Measurements from ENCODE around the gene YWHAQ.

DNA sequence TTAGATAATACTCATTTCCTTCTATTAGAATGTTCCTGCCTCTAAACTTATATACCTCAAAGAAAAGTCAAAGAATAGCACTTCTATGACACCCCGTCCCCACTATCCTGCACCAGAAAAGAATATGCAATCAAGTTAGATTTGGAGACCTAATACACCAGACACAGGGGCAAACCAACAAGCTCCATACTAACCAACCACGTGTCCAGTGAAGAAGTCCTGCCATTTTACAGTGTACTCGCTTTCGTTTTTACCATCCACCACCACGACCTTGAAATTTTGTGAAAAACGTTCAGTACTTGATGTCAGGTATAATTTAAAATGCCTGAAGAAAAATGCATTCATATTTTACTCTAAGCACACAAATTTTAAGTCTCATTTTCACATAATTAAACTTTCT, 94.3 kb downstream of the YWHAQ start:
- TF ChIP-seq ZFP3 (CRISPR knock-in tag; IDR thresholded peaks at IDR 0.05), result no peak
- TF ChIP-seq ISL1 (CRISPR knock-in tag; IDR thresholded peaks at IDR 0.05), result no peak
- TF ChIP-seq, protein P1, sequence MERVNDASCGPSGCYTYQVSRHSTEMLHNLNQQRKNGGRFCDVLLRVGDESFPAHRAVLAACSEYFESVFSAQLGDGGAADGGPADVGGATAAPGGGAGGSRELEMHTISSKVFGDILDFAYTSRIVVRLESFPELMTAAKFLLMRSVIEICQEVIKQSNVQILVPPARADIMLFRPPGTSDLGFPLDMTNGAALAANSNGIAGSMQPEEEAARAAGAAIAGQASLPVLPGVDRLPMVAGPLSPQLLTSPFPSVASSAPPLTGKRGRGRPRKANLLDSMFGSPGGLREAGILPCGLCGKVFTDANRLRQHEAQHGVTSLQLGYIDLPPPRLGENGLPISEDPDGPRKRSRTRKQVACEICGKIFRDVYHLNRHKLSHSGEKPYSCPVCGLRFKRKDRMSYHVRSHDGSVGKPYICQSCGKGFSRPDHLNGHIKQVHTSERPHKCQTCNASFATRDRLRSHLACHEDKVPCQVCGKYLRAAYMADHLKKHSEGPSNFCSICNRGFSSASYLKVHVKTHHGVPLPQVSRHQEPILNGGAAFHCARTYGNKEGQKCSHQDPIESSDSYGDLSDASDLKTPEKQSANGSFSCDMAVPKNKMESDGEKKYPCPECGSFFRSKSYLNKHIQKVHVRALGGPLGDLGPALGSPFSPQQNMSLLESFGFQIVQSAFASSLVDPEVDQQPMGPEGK (CRISPR knock-in tag; IDR thresholded peaks at IDR 0.05; ENCODE audit: borderline replicate concordance), result no peak
- no peak for TF ChIP-seq POU6F1 (CRISPR knock-in tag; IDR thresholded peaks at IDR 0.05; ENCODE audit: borderline replicate concordance, low read depth)
- TF ChIP-seq PPARA (CRISPR knock-in tag; IDR thresholded peaks at IDR 0.05; ENCODE audit: borderline replicate concordance), result no peak
- no peak for TF ChIP-seq ZC3H10 (CRISPR knock-in tag; IDR thresholded peaks at IDR 0.05)
- no peak for TF ChIP-seq CREB5 (CRISPR knock-in tag; IDR thresholded peaks at IDR 0.05; ENCODE audit: low read depth)
- TF ChIP-seq ESRRG (CRISPR knock-in tag; IDR thresholded peaks at IDR 0.05), result no peak
- TF ChIP-seq SNAI2 (CRISPR knock-in tag; IDR thresholded peaks at IDR 0.05), result no peak
- TF ChIP-seq ZFP30 (CRISPR knock-in tag; IDR thresholded peaks at IDR 0.05), result no peak

Data from SK-N-SH treated with all-trans-retinoic acid at 6 μM for 48 hours (cell line).